Measurements from ENCODE around the gene SOX6. TPM values are rescaled to one million over a fixed set of nuclear protein-coding genes. Genes with fewer than 3 reads are reported as not detected.

Gene SOX6
- 0.32 TPM in 1 of 2 replicates, not detected in the other for total RNA-seq

GRCh38 chr11:16356057-16356760, at the start of gene SOX6:
TSS of gene SOX6 (minus strand) at chr11:16356546. CDS start at chr11:16341248, 15,298 bp downstream.

Data from bronchial smooth muscle cell (primary cell).